ENCODE results near the gene FARP2. TPM values are rescaled to one million over a fixed set of nuclear protein-coding genes. Genes with fewer than 3 reads are reported as not detected.

Gene FARP2
- total and polyA plus RNA-seq, 2 of the 13 experiments (the other 11 are each of a cell fraction or from before 2014, with no cell fraction given) = 28.0 to 45.4 TPM

DNA sequence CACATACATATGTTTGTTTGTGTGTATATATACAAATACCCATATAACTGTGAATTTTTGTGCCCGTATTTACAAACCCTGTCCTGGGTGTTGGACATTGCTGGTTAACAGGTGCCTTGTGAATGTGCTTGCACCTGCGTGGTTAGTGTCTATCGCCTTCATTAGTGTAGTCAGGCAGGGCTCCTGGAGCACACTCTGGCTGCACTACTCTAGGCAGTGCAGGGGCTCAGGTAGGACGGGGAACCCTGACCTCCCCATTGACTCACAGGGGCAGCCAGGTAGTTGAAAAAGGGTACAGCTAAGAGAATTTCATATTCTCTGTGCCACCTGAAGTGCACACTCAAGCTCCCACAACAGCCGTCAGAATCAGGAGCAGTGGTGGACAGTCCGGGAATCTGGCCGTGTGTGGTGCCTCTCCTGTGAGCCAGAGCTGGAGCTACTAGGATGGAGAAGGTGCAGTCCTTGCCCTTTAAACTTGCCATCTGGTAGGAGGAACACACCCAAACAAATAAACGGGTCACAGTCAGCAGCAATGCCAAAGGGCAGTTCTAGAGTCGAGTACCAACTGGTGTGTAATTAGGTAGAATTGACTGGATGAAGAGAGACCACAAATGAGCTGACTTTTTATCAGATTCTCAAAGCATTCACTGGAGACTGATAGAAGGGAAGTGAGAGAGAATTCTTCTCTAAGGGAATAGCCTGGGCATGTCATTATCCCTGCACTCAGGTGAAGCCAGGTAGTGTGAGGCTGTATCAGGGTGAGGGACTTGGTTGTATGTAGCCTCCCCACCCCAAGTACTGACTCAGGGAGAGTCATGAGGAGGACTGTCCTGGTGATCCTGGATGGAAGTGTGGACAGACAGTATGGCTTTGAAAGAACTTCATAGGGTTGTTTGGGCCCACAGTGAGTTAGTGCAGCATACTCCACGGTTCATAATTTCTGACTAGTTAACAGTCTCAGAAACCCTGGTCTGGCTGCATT lies 44.1 kb downstream of the FARP2 start (continued):
- no peak for TF ChIP-seq JARID2 (CRISPR knock-in tag; IDR thresholded peaks at IDR 0.05; ENCODE audit: insufficient replicate concordance)
- 0 out of 2 replicates have a peak, but pooled peaks have one; percentile 35 for TF ChIP-seq ZNF737 (CRISPR knock-in tag; IDR thresholded peaks at IDR 0.05; ENCODE audit: borderline replicate concordance)
- TF ChIP-seq ZNF501 (CRISPR knock-in tag; IDR thresholded peaks at IDR 0.05) = no peak
- TF ChIP-seq NR1H2 (CRISPR knock-in tag; IDR thresholded peaks at IDR 0.05; ENCODE audit: borderline replicate concordance, low read depth) = no peak
- peak; percentile 28; the same call in 1 of the 2 replicates for TF ChIP-seq ZMYM4 (CRISPR knock-in tag; IDR thresholded peaks at IDR 0.05)
- TF ChIP-seq ZSCAN29 (CRISPR knock-in tag; conservative IDR thresholded peaks at IDR 0.05) = 0 out of 2 replicates have a peak, but pooled peaks have one; percentile 5
- TF ChIP-seq, protein P1, sequence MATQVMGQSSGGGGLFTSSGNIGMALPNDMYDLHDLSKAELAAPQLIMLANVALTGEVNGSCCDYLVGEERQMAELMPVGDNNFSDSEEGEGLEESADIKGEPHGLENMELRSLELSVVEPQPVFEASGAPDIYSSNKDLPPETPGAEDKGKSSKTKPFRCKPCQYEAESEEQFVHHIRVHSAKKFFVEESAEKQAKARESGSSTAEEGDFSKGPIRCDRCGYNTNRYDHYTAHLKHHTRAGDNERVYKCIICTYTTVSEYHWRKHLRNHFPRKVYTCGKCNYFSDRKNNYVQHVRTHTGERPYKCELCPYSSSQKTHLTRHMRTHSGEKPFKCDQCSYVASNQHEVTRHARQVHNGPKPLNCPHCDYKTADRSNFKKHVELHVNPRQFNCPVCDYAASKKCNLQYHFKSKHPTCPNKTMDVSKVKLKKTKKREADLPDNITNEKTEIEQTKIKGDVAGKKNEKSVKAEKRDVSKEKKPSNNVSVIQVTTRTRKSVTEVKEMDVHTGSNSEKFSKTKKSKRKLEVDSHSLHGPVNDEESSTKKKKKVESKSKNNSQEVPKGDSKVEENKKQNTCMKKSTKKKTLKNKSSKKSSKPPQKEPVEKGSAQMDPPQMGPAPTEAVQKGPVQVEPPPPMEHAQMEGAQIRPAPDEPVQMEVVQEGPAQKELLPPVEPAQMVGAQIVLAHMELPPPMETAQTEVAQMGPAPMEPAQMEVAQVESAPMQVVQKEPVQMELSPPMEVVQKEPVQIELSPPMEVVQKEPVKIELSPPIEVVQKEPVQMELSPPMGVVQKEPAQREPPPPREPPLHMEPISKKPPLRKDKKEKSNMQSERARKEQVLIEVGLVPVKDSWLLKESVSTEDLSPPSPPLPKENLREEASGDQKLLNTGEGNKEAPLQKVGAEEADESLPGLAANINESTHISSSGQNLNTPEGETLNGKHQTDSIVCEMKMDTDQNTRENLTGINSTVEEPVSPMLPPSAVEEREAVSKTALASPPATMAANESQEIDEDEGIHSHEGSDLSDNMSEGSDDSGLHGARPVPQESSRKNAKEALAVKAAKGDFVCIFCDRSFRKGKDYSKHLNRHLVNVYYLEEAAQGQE (IDR thresholded peaks at IDR 0.05; ENCODE audit: borderline replicate concordance in 1 of 2, low read depth in 1 of 2, low read length in 2 of 2) = no peak
- no peak for TF ChIP-seq ZHX1 (CRISPR knock-in tag; IDR thresholded peaks at IDR 0.05; ENCODE audit: low read depth)
- TF ChIP-seq MZF1 (CRISPR knock-in tag; IDR thresholded peaks at IDR 0.05; ENCODE audit: borderline replicate concordance) = no peak
- no peak for TF ChIP-seq ZNF124 (CRISPR knock-in tag; IDR thresholded peaks at IDR 0.05)
- no peak for TF ChIP-seq LCORL (IDR thresholded peaks at IDR 0.05)
- TF ChIP-seq LCORL (CRISPR knock-in tag; IDR thresholded peaks at IDR 0.05) = 0 out of 2 replicates have a peak, but pooled peaks have one; percentile 7
- no peak for TF ChIP-seq ZNF564 (CRISPR knock-in tag; IDR thresholded peaks at IDR 0.05)

All from HepG2 (cell line).